GM18858 (cell line): Measurements from ENCODE around the gene BBS9.
"Not testable (repeated sequence)": the region's sequence is repeated elsewhere in the genome, so short reads cannot be mapped to it uniquely, and the experiment has no call there.

Source experiments
- ATAC-seq: cut with Tn5 transposase; IDR thresholded peaks from one replicate; pipeline ENCODE4 v1.9.1; 2021; ENCODE audit not compliant: unreplicated experiment

The BBS9 gene

DNA sequence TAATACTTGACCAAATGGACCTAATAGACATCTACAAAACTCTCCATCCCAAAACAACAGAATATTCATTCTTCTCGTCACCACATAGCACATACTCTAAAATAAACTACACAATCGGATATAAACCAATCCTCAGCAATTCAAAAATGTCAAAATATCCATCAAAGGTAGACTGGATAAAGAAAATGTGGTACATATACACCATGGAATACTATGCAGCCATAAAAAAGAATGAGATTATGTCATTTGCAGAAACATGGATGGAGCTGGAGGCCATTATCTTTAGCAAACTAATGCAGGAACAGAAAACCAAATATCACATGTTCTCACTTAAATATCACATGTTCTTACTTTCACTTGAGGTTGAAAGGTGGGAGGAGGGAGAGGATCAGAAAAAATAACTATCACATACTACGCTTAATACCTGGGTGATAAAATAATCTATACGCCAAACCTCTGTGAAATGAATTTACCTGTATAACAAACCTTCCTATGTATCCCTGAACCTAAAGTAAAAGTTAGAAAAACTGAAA is 142.5 kb downstream of the BBS9 start:
- ATAC-seq, result not testable (repeated sequence)

DNA sequence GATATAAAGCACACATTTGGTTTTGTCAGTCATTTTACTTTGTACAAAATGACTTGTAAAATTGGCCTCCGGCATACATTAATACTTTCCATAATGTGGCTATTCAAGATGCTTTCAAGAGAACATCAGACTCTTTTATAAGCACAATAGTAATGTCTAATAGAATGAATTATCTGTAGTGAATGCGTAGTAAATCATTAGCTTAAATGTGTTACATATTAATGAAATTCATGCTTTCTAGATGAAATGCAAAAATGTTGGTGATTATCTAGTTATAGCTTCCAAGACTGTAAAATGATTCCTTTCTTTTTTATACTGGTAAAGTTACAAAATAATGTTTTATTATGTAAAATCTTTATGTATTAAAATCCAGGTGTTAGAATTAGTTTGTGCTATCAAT is 144.0 kb downstream of the BBS9 start:
- no peak for ATAC-seq

DNA sequence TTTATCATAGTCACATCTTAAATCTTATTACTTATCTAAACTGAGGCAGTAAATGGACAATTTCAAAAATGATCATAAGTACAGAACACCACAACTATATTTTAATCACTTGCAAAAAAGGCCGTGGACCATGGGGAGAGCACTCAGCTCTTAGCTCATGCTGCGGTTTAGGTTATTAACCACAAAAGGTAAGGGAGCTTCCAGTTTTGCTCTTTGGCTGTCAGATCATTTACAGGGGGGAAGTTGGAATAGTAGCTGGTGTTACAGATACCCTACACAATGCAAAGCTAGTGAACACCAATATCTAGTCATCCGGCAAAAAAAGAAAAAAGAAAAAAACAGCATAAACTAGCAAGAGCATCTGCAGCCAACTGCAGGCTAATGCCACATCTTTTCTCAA is 147.0 kb downstream of the BBS9 start:
- no peak for ATAC-seq

- no peak for ATAC-seq
These were observed 147.4 kb downstream of the BBS9 start for GRCh38 chr7:33276729-33277128.

DNA sequence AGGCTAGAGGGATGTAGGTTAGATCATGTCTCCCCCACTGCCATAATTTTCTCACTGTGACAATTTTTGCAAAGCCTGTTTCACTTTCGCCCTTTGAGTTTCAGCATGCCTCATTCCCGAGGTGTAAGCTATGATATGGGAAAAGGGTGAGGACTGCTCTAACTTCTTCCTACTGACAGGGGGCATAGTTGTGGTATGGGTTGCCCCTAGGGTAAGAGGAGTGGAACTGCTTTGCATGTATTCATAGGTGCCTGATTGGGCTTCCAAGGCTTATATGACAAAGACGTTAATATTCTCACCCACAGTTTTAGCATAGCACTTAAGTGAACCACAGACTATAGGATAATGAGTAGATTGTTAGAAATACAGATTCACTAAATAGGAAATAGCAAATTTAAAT is 148.7 kb downstream of the BBS9 start:
- no peak for ATAC-seq

- no peak for ATAC-seq
These were observed 157.1 kb downstream of the BBS9 start for GRCh38 chr7:33286501-33286900.

GRCh38 chr7:33287738-33288137 is 158.4 kb downstream of the BBS9 start:
- no peak for ATAC-seq

GRCh38 chr7:33298848-33299247 is 169.5 kb downstream of the BBS9 start:
- ATAC-seq, result no peak

GRCh38 chr7:33299425-33299824 is 170.1 kb downstream of the BBS9 start:
- ATAC-seq, result no peak

DNA sequence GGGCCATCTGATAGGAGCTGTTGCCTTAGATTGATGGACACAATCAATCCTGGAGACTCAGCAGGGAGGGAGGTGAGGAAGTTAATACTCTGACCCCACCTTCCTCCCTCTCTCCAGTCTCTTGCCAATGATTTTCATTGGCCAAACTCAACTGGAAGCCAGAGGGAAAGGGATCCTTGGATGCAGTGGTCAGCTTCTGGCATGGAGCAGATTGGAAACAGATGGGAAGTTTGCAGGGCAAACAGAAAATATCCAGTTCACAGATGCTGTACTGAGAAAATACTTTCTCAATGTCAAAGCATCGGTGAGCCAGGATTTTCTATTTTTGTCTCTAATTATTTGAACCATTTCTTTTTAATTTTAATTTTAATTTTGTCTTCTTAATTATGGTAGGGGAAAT is 170.8 kb downstream of the BBS9 start:
- ATAC-seq, result no peak

DNA sequence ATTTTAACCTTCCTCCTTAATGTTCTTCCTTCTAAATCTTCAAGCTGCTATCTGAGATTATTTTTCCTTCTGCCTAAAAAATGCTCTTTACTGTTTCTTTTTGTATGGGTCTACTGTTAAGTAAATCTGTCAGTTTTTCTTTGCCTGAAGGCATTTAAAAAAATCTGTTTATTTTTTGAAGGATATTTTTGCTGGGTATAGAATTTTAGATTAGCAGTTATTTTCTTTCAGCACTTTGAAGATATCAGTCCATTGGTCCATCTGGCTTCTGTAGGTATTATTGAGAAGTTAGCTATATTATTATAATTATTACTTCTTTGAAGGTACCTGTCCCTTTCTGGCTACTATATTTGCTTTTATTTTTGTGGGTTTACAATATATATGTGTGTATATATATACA is 171.4 kb downstream of the BBS9 start:
- no peak for ATAC-seq

DNA sequence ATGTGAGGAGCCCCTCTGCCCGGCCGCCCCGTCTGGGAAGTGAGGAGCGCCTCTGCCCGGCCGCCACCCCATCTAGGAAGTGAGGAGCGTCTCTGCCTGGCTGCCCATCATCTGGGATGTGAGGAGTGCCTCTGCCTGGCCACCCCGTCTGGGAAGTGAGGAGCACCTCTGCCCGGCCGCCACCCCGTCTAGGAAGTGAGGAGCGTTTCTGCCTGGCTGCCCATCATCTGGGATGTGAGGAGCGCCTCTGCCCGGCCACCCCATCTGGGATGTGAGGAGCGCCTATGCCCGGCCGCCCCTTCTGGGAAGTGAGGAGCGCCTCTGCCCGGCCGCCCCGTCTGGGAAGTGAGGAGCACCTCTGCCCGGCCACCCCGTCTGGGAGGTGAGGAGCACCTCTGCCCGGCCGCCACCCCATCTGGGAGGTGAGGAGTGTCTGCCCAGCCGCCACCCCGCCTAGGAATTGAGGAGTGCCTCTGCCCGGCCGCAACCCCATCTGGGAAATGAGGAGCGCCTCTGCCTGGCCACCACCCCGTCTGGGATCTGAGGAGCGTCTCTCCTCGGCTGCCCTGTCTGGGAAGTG is 174.7 kb downstream of the BBS9 start:
- ATAC-seq, result not testable (repeated sequence)

DNA sequence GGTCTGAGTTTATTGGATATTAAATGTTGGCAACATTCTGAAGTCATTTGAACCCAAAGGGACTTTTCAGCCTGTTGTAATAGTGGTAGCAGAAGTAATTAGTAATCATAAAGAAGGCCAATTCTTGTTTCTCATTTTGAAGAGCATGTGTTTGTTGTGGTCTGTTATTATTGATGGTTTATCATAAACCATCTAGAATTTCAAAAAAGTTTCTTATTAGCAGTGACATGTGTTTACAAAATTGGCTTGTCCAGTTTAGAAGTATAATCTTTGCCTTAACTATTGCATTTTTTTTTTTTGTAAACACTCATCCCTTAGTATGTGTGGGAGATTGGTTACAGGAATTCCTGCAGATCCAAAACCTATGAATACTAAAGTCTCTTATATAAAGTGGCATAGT is 177.8 kb downstream of the BBS9 start:
- ATAC-seq, result no peak

DNA sequence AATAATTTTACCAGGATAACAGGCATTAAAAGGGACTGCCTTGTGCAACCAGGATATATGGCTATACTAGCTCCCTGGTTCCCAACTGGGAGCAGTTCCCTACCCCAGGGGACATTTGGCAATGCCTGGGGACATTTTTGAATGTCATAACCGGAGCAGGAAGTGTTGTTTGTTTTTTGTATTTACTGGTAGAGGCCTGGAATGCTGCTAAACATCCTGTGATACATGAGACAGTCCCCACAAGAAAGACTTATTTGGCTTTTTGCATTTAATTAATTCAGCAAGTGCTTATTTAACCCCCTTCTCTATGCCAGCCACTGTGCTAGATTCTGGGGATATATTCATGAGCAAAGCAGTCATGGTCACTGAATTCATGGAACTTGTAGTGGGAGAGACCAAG is 181.2 kb downstream of the BBS9 start:
- no peak for ATAC-seq

DNA sequence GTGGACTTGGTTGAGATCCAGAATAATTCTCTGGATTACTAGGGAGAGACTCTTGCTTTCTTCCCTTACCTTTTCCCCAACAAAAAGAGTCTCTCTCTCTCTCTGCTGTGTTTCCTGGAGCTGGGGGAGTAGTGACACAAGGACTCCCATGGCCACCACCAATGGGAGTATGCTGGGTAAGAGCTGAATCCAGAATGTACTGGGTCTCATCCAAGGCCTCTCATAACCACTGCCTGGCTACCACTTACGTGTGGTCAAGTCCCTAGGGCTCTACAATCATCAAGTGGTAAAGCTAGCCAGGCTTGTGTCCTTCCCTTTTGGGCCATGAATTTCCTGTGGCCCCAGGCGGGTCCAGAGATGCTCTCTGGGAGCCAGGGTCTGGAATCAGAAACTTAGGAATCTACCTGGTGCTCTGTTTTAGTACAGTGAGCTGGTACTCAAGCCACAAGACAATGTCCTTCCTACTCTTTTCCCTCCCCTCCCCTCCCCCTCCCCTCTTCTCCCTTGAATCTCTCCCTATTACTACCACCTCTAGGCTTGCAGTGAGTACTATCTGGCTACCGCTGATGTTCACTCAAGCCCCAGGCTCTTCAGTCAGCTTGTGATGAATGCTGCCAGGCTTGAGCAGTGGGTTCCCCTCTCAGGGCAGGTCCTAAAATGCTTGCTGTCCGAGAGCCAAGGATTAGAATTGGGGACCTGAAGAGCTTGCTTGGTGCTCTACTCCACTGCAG is 196.6 kb downstream of the BBS9 start:
- ATAC-seq, result no peak

DNA sequence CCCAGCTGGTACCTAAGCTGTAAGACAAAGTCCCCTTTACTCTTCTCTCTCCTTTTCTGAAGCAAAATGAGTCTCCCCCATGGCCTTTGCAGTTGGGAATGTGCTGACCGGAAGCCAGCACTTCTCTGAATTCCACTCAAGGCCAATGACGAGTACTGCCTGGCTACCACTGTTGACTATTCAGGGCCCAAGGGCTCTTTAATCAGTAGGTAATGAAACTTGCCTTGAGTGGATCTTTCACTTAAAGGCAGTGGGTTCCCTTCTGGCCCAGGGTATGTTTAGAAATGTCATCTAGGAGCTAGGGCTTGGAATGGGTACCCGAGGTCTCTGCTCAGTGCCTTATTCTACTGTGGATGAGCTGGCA is 197.1 kb downstream of the BBS9 start:
- no peak for ATAC-seq

DNA sequence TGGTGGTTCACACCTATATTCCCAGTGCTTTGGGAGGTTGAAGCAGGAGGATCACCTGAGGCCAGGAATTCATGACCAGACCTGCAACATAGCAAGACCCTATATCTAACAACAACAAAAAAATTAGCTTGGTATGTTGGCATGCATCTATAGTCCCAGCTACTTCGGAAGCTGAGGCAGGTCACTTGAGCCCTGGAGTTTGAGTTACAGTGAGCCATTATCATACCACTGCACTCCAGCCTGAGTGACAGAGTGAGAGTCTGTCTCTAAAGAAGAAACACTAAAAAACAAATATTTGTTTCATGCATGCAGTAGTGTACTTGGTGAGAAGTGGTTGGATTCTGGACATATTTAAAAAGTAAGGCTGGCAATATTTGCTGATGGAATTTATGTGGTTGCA is 198.1 kb downstream of the BBS9 start:
- no peak for ATAC-seq

DNA sequence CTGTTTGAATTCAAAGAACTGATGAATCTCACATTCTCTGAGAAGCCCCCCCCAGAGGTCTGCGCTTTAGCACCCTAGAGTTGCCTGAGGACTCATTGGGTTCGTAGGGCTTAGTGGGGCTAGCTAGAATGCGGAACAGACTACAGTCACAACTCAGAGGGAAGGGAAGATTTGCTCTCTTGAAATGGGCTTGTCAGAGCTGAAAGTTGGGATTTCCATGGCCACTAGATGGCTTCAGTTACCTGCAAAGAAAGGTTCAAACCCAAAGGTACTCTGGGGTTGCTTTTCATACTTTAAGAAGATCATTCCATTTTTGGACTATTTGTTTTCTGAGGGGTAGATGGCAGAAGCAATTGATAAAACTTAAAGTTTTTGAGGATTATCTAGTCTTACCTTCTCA is 205.0 kb downstream of the BBS9 start:
- no peak for ATAC-seq

DNA sequence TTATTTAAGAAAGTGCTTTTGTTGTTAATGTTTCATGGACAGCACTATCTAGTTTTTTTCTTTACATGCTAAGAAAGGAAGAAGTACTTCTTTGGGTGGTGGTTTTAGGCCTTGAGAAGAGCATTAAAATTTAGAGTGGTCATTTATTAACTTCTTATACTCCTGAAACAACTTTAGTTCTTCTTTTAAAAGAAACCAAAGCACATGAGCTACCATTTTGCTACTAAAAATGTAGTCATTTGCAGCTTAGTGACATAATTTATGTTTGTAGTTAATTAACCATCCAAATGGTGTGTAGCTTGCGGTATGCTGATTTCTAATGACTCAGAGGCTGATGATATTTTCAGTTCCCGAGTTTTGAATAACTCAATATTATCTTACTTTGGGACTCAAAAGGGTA is 207.5 kb downstream of the BBS9 start:
- no peak for ATAC-seq

DNA sequence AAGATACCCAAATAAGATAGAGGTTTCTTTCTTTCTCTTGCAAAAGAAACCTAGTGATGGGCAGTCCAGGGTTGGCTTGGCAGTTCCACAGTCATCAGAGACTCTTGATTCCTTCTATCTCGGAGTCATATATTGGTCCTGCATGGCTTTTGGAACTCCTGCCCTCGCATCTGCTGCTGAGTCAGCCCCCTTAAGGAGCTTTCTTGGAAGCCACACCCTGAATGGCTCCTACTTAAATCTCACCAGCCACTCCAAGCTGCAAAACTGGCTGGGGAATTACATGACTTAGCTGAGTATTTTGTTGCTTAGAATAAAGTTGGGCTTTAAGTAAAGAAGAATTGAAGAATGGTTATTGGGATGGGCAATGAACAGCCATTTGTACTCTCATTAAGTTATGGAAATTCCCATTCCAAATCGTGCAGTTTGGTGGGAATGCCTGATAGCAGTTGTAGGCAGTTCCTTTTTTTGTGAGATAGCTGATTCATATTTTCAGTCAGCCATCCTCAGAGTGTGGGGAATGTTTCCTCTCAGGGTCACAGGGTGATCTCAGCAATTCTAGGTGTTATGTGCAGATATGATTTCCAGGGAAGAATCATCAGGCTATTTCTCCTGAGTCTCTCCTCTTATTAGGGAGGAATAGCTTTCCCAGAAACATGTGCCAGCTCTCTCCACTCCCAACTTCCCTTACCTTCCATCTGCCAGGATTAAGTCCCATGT is 209.9 kb downstream of the BBS9 start:
- ATAC-seq, result no peak

DNA sequence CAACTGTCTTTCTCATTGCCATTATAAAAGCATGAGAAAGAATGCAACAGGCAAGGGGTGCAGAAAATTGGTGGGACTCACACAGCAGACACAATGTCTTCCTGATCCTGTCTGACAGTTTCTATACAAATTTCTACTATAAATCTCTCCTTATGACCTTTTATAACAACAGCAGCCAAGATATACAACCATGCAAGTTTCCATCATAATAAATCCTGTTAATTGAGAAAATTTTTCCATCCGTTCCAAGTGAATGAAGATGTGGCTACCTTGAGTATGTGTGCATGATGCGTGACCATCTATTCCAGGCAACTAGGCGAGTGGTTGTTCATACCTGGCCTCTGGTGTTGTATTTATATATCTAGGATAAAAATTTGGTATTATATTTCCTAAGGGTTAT is 216.7 kb downstream of the BBS9 start:
- ATAC-seq, result no peak

DNA sequence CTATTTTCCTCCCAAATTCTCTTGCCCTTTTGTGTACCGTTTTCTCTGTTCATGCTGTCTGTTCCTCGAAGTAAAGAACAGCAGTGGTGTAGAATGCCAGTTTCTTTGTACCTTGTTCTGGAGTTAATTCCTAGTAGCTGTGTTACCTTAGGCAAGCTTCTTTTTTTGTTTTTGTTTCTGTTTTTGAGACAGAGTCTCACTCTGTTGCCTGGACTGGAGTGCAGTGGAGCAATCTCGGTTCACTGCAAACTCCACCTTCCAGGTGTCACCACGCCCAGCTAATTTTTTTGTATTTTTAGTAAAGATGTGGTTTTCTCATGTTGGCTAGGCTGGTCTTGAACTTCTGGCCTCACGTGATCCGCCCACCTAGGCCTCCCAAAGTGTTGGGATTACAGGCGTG is 221.2 kb downstream of the BBS9 start:
- ATAC-seq, result no peak
